OCI-LY1 (cell line): ENCODE results near the gene FLVCR2.

Experiments
- H2AFZ ChIP-seq: fragments of 200-600 bp; sonication (generic), shearing (Covaris generic); 2 replicates; pipeline ENCODE4 v1.6.0; 2014; ENCODE audit warnings: antibody characterized with exemption, mild to moderate bottlenecking, low read length
- H3F3A ChIP-seq: fragments of 200-600 bp; sonication (generic), shearing (Covaris generic); 2 replicates; pipeline ENCODE4 v1.6.0; 2014; ENCODE audit warnings: mild to moderate bottlenecking, antibody characterized with exemption, low read length, moderate library complexity; ENCODE audit not compliant: insufficient read depth
- H3K27ac ChIP-seq: fragments of 200-600 bp; sonication (generic); 2 replicates; pipeline ENCODE4 v1.5.1; 2014; ENCODE audit warnings: low read length, mixed run types, mild to moderate bottlenecking, low read depth; ENCODE audit not compliant: poor library complexity, severe bottlenecking
- H3K27me3 ChIP-seq: fragments of 200-600 bp; sonication (generic); 2 replicates; pipeline ENCODE4 v1.6.0; 2014; ENCODE audit warnings: antibody characterized with exemption, mild to moderate bottlenecking, low read length, moderate library complexity; ENCODE audit not compliant: insufficient read depth
- H3K36me3 ChIP-seq: fragments of 200-600 bp; sonication (generic); 2 replicates; pipeline ENCODE4 v1.6.1; 2014; ENCODE audit warnings: mild to moderate bottlenecking, antibody characterized with exemption, low read length, moderate library complexity, mixed read lengths; ENCODE audit not compliant: insufficient read depth
- H3K4me1 ChIP-seq: fragments of 200-600 bp; sonication (generic); 2 replicates; pipeline ENCODE4 v1.5.1; 2014; ENCODE audit warnings: mild to moderate bottlenecking, low read length, moderate library complexity; ENCODE audit not compliant: insufficient read depth, severe bottlenecking
- H3K4me2 ChIP-seq: fragments of 200-600 bp; sonication (generic), shearing (Covaris generic); 2 replicates; pipeline ENCODE4 v1.6.1; 2014; ENCODE audit warnings: low read length
- H3K4me3 ChIP-seq: fragments of 200-600 bp; sonication (generic); 2 replicates; pipeline ENCODE4 v1.5.1; 2014; ENCODE audit warnings: low read length, low read depth, mild to moderate bottlenecking, mixed read lengths; ENCODE audit not compliant: poor library complexity, severe bottlenecking
- H3K79me2 ChIP-seq: fragments of 200-600 bp; shearing (Covaris generic); 2 replicates; pipeline ENCODE4 v1.6.1; 2016; ENCODE audit warnings: mixed run types, low read length, mixed read lengths; ENCODE audit not compliant: insufficient read depth
- H3K9ac ChIP-seq: fragments of 200-600 bp; sonication (generic), shearing (Covaris generic); 2 replicates; pipeline ENCODE4 v1.6.1; 2014; ENCODE audit warnings: mild to moderate bottlenecking, low read length, mixed read lengths
- H3K9me2 ChIP-seq: fragments of 200-600 bp; sonication (generic), shearing (Covaris generic); 2 replicates; pipeline ENCODE4 v1.6.1; 2014; ENCODE audit warnings: low read depth, mild to moderate bottlenecking, low read length, mixed read lengths
- H3K9me3 ChIP-seq: fragments of 200-600 bp; shearing (Covaris generic); 2 replicates; pipeline ENCODE4 v1.6.1; 2014; ENCODE audit warnings: low read length, mixed read lengths
- H4K20me1 ChIP-seq: fragments of 200-600 bp; sonication (generic), shearing (Covaris generic); 2 replicates; pipeline ENCODE4 v1.6.0; 2016; ENCODE audit warnings: mild to moderate bottlenecking, low read length; ENCODE audit not compliant: insufficient read depth
- EZH2 ChIP-seq: fragments of 200-600 bp; sonication (generic), shearing (Covaris generic); IDR thresholded peaks from 2 replicates; pipeline ENCODE4 v1.8.0; 2017; ENCODE audit warnings: borderline replicate concordance, mixed run types, mild to moderate bottlenecking, antibody characterized with exemption, low read length, moderate library complexity, mixed read lengths
- TF ChIP-seq, protein P1 (sequence below): fragments of 200-600 bp; sonication (generic), shearing (Covaris generic); IDR thresholded peaks from 2 replicates; pipeline ENCODE4 v1.5.1; 2017; ENCODE audit warnings: mild to moderate bottlenecking, antibody characterized with exemption, low read length, moderate library complexity, mixed read lengths

FLVCR2 gene

DNA sequence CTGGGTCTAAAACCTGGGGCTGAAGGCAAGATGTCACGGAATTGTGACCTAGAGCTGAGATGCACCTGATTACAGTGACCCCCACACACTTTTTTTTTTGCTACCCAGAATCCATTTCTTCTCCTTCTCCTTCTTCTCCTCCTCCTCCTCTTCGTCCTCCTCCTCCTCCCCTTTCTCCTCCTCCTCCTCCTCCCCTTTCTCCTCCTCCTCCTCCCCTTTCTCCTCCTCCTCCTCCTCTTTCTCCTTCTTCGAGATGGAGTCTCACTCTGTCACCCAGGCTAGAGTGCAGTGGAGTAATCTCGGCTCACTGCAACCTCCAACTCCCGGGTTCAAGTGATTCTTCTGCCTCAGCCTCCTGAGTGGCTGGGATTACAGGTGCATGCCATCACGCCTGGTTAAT lies 19.4 kb upstream of the FLVCR2 start:
- Histone ChIP-seq H3K4me2 (no peak overlapping the region), H3K9me2 (no peaks in the 10 kb centered on the region)
- TF ChIP-seq EZH2, result no peak
- TF ChIP-seq, protein P1, sequence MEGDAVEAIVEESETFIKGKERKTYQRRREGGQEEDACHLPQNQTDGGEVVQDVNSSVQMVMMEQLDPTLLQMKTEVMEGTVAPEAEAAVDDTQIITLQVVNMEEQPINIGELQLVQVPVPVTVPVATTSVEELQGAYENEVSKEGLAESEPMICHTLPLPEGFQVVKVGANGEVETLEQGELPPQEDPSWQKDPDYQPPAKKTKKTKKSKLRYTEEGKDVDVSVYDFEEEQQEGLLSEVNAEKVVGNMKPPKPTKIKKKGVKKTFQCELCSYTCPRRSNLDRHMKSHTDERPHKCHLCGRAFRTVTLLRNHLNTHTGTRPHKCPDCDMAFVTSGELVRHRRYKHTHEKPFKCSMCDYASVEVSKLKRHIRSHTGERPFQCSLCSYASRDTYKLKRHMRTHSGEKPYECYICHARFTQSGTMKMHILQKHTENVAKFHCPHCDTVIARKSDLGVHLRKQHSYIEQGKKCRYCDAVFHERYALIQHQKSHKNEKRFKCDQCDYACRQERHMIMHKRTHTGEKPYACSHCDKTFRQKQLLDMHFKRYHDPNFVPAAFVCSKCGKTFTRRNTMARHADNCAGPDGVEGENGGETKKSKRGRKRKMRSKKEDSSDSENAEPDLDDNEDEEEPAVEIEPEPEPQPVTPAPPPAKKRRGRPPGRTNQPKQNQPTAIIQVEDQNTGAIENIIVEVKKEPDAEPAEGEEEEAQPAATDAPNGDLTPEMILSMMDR, result no peak

DNA sequence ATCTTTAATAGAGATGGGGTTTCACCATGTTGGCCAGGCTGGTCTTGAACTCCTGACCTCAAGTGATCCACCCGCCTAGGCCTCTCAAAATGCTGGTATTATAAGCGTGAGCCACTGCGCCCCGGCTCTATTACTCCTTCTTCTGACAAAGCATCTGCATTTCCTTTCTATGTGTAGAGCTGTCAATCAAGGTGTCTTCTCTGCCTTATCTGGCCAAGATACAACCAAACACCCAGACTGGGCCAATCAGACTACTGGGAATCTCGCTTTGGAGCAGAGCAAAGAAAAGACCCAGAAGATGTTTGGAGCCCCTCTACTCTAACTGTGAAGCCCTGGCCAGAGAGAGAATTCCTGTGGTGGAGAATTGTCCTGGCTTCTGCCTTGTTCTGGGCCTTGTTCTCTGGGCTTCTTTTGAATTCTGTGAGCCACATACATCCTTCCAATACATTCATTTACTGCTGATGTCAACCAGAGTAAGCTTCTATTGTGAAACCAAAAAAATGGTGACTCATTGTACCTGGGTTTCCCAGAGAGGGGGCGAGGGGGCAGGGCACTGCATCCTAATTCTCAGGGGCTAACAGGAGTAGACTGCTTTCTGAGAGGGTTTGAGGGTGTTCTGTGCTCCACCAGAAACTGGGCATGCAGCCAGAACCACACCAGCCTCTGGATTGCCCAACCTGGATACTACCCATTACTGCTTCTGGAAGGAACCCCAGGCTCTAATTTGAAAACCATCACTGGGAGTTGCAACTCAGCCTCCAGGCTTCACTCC lies 18.8 kb upstream of the FLVCR2 start:
- no peak overlapping the region for H3K9ac ChIP-seq
- H3K27ac ChIP-seq, result no peak overlapping the region
- no peaks in the 10 kb centered on the region for H3F3A ChIP-seq
- H3K27me3 ChIP-seq, result no peaks in the 10 kb centered on the region
- no peaks in the 10 kb centered on the region for H3K9me2 ChIP-seq
- H4K20me1 ChIP-seq, result no peaks in the 10 kb centered on the region
- TF ChIP-seq EZH2, result no peak
- TF ChIP-seq, protein P1, result no peak
- H3K36me3 ChIP-seq, result no peaks in the 10 kb centered on the region
- no peak overlapping the region for H3K4me2 ChIP-seq
- no peaks in the 10 kb centered on the region for H3K9me3 ChIP-seq
- H2AFZ ChIP-seq, result no peak overlapping the region
- H3K4me1 ChIP-seq, result no peaks in the 10 kb centered on the region
- H3K79me2 ChIP-seq, result no peaks in the 10 kb centered on the region
- H3K4me3 ChIP-seq, result no peak overlapping the region

More for the DNA sequence above, 19.4 kb upstream of the FLVCR2 start:
- no peaks in the 10 kb centered on the region for H4K20me1 ChIP-seq
- H3K4me1 ChIP-seq, result no peaks in the 10 kb centered on the region
- no peak overlapping the region for H3K4me3 ChIP-seq
- no peaks in the 10 kb centered on the region for H3K36me3 ChIP-seq
- no peaks in the 10 kb centered on the region for H3F3A ChIP-seq
- no peaks in the 10 kb centered on the region for H3K79me2 ChIP-seq
- no peak overlapping the region for H2AFZ ChIP-seq
- no peaks in the 10 kb centered on the region for H3K27me3 ChIP-seq
- no peak overlapping the region for H3K27ac ChIP-seq
- no peak overlapping the region for H3K9ac ChIP-seq
- H3K9me3 ChIP-seq, result no peaks in the 10 kb centered on the region

DNA sequence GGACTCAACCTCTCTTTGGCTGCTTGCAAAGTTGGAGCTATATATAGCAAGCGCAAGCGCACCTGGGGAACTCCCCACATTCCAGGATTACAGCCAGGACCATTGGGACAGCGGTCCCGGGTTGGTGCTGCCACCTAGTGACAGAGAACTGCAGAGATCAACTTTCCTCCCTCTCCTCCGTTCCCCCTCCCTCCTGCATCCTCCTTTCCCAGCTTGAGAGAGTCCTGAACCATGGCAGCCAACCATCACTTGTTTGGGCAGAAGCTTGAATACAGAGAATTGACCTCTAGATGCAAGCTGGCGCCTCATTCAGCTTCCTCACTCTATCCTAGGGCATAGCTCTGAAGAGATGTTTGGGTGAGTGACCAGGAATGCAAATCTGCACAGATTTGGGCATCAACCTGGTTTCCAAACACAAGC lies 17.4 kb upstream of the FLVCR2 start:
- H3K9ac ChIP-seq, result no peak overlapping the region
- no peaks in the 10 kb centered on the region for H3K9me3 ChIP-seq
- no peaks in the 10 kb centered on the region for H3K27me3 ChIP-seq
- H3K36me3 ChIP-seq, result no peaks in the 10 kb centered on the region
- no peaks in the 10 kb centered on the region for H3K79me2 ChIP-seq
- no peaks in the 10 kb centered on the region for H3K9me2 ChIP-seq
- no peak for TF ChIP-seq EZH2
- TF ChIP-seq, protein P1, result peak; percentile 87
- no peak overlapping the region for H3K4me2 ChIP-seq
- H3K4me1 ChIP-seq, result no peaks in the 10 kb centered on the region
- H3K27ac ChIP-seq, result no peak overlapping the region
- no peaks in the 10 kb centered on the region for H4K20me1 ChIP-seq
- no peaks in the 10 kb centered on the region for H3F3A ChIP-seq
- H3K4me3 ChIP-seq, result no peak overlapping the region
- H2AFZ ChIP-seq, result no peak overlapping the region
